ENCODE measurements around the gene ZBTB34. TPM values are rescaled to one million over a fixed set of nuclear protein-coding genes. Genes with fewer than 3 reads are reported as not detected.
"Not testable (repeated sequence)": the region's sequence is repeated elsewhere in the genome, so short reads cannot be mapped to it uniquely, and the experiment has no call there.

The ZBTB34 gene
- total RNA-seq, 4 donors from 2014 or later, result 7.4 to 12.3 (median 10.6) TPM

DNA sequence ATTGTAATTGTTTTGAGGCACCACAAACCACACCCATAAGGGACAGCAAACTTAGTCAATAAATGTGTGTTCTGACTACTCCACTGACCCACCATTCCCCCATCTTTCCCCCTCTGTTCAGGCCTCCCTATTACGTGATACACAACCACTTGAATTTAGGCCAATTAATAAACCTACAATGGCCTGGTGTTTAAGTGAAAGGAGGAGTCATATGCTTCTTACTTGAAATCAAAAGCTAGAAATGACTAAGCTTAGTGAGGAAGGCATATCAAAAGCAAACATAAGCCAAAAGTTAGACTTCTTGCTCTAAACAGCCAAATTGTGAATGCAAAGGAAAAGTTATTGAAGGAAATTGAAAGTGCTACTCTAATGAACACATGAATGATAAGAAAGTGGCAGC, 41.0 kb upstream of the ZBTB34 start:
- Histone ChIP-seq H3K27me3 (no peaks in the 10 kb centered on the region), H3K36me3 (peaks cover 0 to 32% (median 0%) of the 10 kb centered on the region in 3 donors), H3K4me3 (no peak overlapping the region), H3K9me3 (peaks cover 0 to 8% (median 2%) of the 10 kb centered on the region in 4 donors), H3K27ac (no peak overlapping the region), H3K4me1 (peaks cover 0 to 5% (median 0%) of the 10 kb centered on the region in 4 donors)
- TF ChIP-seq, protein P1, sequence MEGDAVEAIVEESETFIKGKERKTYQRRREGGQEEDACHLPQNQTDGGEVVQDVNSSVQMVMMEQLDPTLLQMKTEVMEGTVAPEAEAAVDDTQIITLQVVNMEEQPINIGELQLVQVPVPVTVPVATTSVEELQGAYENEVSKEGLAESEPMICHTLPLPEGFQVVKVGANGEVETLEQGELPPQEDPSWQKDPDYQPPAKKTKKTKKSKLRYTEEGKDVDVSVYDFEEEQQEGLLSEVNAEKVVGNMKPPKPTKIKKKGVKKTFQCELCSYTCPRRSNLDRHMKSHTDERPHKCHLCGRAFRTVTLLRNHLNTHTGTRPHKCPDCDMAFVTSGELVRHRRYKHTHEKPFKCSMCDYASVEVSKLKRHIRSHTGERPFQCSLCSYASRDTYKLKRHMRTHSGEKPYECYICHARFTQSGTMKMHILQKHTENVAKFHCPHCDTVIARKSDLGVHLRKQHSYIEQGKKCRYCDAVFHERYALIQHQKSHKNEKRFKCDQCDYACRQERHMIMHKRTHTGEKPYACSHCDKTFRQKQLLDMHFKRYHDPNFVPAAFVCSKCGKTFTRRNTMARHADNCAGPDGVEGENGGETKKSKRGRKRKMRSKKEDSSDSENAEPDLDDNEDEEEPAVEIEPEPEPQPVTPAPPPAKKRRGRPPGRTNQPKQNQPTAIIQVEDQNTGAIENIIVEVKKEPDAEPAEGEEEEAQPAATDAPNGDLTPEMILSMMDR (IDR thresholded peaks at IDR 0.05), result no peak
- no peak for TF ChIP-seq POLR2A (IDR thresholded peaks at IDR 0.05)
- DNase-seq, result no peak

DNA sequence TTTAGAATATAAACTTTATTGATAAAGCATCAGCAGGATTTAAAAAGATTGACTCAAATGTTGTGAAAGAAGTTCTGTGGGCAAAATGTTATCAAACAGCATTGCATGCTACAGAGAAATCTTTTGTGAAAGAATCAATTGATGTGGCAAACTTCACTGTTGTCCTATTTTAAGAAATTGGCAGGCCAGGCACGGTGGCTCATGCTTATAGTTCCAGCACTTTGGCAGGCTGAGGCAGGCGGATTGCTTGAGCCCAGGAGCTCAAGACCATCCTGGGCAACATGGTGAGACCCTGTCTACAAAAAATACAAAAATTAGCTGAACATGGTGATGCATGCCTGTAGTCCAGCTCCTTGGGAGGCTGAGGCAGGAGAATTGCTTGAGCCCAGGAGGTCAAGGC, 38.2 kb upstream of the ZBTB34 start:
- TF ChIP-seq, protein P1 (IDR thresholded peaks at IDR 0.05), result no peak
- TF ChIP-seq POLR2A (IDR thresholded peaks at IDR 0.05), result no peak
- Histone ChIP-seq H3K9me3 (peaks cover 0 to 5% (median 2%) of the 10 kb centered on the region in 4 donors), H3K4me3 (no peak overlapping the region), H3K27ac (no peak overlapping the region), H3K36me3 (peaks cover 0 to 15% (median 0%) of the 10 kb centered on the region in 3 donors), H3K4me1 (peaks cover 0 to 5% (median 0%) of the 10 kb centered on the region in 4 donors), H3K27me3 (no peaks in the 10 kb centered on the region)
- no peak for DNase-seq

DNA sequence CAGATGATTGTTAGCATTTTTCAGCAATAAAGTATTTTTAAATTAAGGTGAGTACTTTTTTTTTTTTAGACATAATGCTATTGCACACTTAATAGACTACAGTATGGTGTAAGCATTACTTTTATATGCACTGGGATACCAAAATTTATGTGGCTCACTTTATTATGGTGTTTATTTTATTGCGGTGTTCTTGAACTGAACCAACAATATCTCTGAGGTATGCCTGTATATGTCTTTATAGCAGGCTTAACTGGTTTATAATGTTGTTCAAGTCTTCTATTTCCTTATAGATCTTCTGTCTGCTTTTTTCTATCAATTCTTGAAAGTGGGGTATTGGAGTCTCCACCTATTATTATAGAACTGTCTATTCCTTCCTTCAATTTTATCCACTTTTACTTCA, 37.6 kb upstream of the ZBTB34 start:
- Histone ChIP-seq H3K4me1 (peaks cover 0 to 5% (median 0%) of the 10 kb centered on the region in 4 donors), H3K27me3 (no peaks in the 10 kb centered on the region), H3K27ac (no peak overlapping the region), H3K4me3 (no peak overlapping the region), H3K9me3 (peaks cover 0 to 5% (median 2%) of the 10 kb centered on the region in 4 donors), H3K36me3 (peaks cover 0 to 15% (median 0%) of the 10 kb centered on the region in 3 donors)
- no peak for DNase-seq
- TF ChIP-seq, protein P1 (IDR thresholded peaks at IDR 0.05), result no peak
- no peak for TF ChIP-seq POLR2A (IDR thresholded peaks at IDR 0.05)

DNA sequence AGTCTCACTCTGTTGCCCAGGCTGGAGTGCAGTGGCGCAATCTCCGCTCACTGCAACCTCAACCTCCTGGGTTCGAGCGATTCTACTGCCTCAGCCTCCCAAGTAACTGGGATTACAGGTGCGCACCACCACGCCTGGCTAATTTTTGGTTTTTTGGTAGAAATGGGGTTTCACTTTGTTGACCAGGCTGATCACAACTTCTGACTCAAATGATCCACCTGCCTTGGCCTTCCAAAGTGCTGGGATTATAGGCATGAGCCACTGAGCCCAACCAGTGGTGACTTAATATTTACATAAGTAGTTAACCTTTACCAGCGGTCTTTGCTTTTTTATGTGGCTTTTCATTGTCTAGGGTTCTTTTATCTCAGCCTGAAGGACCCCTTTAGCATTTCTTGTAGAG, 36.4 kb upstream of the ZBTB34 start:
- not testable (repeated sequence) for H3K4me3 ChIP-seq, DNase-seq, H3K27me3 ChIP-seq, H3K4me1 ChIP-seq, H3K9me3 ChIP-seq, H3K27ac ChIP-seq
- peaks cover 0 to 14% (median 0%) of the 10 kb centered on the region in 3 donors for H3K36me3 ChIP-seq

DNA sequence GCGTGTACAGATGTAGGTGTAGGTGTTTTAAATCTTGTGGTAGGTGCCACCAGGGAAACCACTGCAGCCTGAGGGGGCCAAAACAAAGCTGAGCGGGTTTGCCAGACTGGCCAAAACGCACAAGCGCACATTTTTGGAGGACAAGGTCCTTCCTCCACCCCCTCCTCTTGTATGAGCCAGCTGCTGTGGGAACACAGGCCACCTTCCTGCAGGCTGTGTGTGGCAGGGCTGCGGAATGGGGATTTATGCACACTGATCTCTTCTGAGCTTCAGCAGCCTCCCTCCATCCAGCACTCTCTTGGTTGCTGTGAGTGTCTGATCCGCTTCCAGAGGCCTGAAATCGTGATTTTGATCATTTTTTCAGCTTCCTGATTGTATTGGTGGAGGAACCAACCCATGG, 33.2 kb upstream of the ZBTB34 start:
- no peak overlapping the region for H3K27ac ChIP-seq
- no peaks in the 10 kb centered on the region for H3K9me3 ChIP-seq
- peaks cover 0 to 5% (median 0%) of the 10 kb centered on the region in 4 donors for H3K4me1 ChIP-seq
- TF ChIP-seq POLR2A (IDR thresholded peaks at IDR 0.05), result no peak
- no peak overlapping the region for H3K4me3 ChIP-seq
- H3K27me3 ChIP-seq, result no peaks in the 10 kb centered on the region
- no peak for DNase-seq
- H3K36me3 ChIP-seq, result peaks cover 0 to 14% (median 0%) of the 10 kb centered on the region in 3 donors

DNA sequence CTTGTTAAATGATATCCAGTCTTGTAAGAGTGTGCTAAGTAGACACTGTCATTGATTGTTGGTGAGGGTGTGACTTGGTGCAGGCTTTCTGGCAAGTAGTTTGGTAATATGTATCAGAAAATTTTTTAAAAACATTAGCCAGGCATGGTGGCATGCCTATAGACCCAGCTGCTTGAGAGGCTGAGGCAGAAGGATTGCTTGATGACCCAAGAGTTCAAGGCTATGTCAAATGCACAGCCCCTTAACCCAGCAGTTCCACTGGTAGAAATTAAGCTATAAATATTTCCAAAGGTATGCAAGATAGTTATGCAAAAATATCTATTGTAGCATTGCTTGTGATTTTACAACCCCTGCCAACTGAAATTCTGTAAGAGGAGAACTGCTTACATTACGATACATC, 31.4 kb upstream of the ZBTB34 start:
- Histone ChIP-seq H3K4me3 (no peak overlapping the region), H3K4me1 (no peaks in the 10 kb centered on the region), H3K27me3 (no peaks in the 10 kb centered on the region), H3K36me3 (peaks cover 0 to 32% (median 0%) of the 10 kb centered on the region in 3 donors), H3K27ac (no peak overlapping the region), H3K9me3 (no peaks in the 10 kb centered on the region)
- no peak for DNase-seq
- TF ChIP-seq, protein P1 (IDR thresholded peaks at IDR 0.05), result no peak
- TF ChIP-seq POLR2A (IDR thresholded peaks at IDR 0.05), result no peak

DNA sequence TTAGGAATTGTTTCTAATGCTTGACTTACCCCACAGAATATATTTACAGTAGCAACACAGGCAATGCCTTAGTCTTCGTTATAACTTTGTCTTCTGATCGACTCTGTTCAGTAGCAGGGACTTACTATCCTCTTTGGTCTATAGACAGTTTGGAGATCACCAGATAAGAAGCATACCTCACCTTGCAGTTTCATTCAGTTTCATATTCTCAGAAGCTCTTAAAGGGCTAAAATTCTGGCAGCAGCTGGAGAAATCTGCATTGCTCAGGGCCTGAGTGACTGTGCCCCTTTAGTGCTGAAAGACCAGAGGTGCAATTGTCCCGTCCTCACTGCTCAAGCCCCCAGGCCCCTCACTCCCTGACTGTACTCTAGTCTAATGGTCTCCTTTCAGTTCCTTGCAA, 29.6 kb upstream of the ZBTB34 start:
- TF ChIP-seq, protein P1 (IDR thresholded peaks at IDR 0.05), result no peak
- TF ChIP-seq POLR2A (IDR thresholded peaks at IDR 0.05), result no peak
- Histone ChIP-seq H3K27ac (no peak overlapping the region), H3K4me1 (no peaks in the 10 kb centered on the region), H3K9me3 (no peaks in the 10 kb centered on the region), H3K4me3 (no peak overlapping the region), H3K27me3 (no peaks in the 10 kb centered on the region), H3K36me3 (peaks cover 0 to 41% (median 0%) of the 10 kb centered on the region in 3 donors)
- DNase-seq, result no peak
